ENCODE data around the gene PKP3.
"Not testable (repeated sequence)": the region's sequence is repeated elsewhere in the genome, so short reads cannot be mapped to it uniquely, and the experiment has no call there.

The PKP3 gene

GRCh38 chr11:387193-387793 lies 6.7 kb upstream of the PKP3 start:
- FAIRE-seq: no peak
- DNase-seq (ENCODE audit: insufficient read length, low spot score): no peak

GRCh38 chr11:389369-389768 lies 4.6 kb upstream of the PKP3 start:
- not testable (repeated sequence) for DNase-seq (ENCODE audit: insufficient read length, low spot score); FAIRE-seq

More at GRCh38 chr11:387193-387793, 6.7 kb upstream of the PKP3 start:
- no peak for TF ChIP-seq CTCF (IDR thresholded peaks at IDR 0.05; ENCODE audit: insufficient read depth, missing control alignments)

- DNase-seq (ENCODE audit: insufficient read length, low spot score): no peak
- peak; percentile 20 for TF ChIP-seq CTCF (IDR thresholded peaks at IDR 0.05; ENCODE audit: insufficient read depth, missing control alignments)
- no peak for FAIRE-seq
Observed at GRCh38 chr11:390175-390574, 3.8 kb upstream of the PKP3 start.

- FAIRE-seq (no peak), DNase-seq (ENCODE audit: insufficient read length, low spot score) (no peak)
- no peak for TF ChIP-seq CTCF (IDR thresholded peaks at IDR 0.05; ENCODE audit: insufficient read depth, missing control alignments)
Observed at GRCh38 chr11:391117-392017, 2.6 kb upstream of the PKP3 start.

GRCh38 chr11:392102-392777 lies 1.8 kb upstream of the PKP3 start:
- no peak for TF ChIP-seq CTCF (IDR thresholded peaks at IDR 0.05; ENCODE audit: insufficient read depth, missing control alignments)
- no peak for FAIRE-seq
- DNase-seq (ENCODE audit: insufficient read length, low spot score): no peak

GRCh38 chr11:393219-394033 lies 583 bp upstream of the PKP3 start:
- FAIRE-seq: no peak
- no peak for TF ChIP-seq CTCF (IDR thresholded peaks at IDR 0.05; ENCODE audit: insufficient read depth, missing control alignments)
- no peak for DNase-seq (ENCODE audit: insufficient read length, low spot score)
